Astrocyte of the cerebellum (primary cell): ENCODE measurements around the gene STPG4.
"Not testable (repeated sequence)": the region's sequence is repeated elsewhere in the genome, so short reads cannot be mapped to it uniquely, and the experiment has no call there.

Source experiments
- DNase-seq: peaks from one replicate; pipeline ENCODE4 v3.0.0-alpha.2; 2011; ENCODE audit warnings: low read depth
- H3K4me3 ChIP-seq: 2 replicates; pipeline ENCODE4 v1.5.1; 2011; ENCODE audit warnings: mild to moderate bottlenecking, low read depth, low read length, moderate library complexity
- in situ Hi-C: cut with HindIII; loops from 2 replicates; pipeline ENCODE4 v1.10.0; 2017; ENCODE audit warnings: low sequenced_read_pairs
- TF ChIP-seq, protein P1 (sequence below): IDR thresholded peaks from 2 replicates; pipeline ENCODE4 v1.5.1; 2012; ENCODE audit warnings: low read length, low read depth, moderate library complexity, mild to moderate bottlenecking; ENCODE audit errors: missing control alignments

The STPG4 gene

DNA sequence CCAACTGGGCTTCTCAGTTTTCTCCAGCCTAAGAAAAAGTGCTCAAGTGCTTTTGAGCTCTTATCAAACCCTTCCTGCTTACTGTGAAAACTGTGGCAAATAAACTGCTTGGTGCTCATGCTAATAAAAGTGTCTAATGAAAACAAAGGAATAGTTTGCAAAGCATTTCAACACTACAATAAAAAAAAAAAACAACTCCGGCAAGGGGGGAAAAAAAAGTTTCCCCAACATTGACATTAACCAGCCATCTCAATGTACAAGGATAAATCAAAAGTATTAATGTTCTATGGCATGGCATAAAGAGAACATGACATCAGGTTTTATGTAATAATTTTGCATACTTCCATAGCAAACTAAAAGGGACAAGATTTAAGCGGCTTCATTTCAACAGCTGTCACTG is 14.7 kb upstream of the STPG4 start:
- no peak for DNase-seq
- TF ChIP-seq, protein P1, sequence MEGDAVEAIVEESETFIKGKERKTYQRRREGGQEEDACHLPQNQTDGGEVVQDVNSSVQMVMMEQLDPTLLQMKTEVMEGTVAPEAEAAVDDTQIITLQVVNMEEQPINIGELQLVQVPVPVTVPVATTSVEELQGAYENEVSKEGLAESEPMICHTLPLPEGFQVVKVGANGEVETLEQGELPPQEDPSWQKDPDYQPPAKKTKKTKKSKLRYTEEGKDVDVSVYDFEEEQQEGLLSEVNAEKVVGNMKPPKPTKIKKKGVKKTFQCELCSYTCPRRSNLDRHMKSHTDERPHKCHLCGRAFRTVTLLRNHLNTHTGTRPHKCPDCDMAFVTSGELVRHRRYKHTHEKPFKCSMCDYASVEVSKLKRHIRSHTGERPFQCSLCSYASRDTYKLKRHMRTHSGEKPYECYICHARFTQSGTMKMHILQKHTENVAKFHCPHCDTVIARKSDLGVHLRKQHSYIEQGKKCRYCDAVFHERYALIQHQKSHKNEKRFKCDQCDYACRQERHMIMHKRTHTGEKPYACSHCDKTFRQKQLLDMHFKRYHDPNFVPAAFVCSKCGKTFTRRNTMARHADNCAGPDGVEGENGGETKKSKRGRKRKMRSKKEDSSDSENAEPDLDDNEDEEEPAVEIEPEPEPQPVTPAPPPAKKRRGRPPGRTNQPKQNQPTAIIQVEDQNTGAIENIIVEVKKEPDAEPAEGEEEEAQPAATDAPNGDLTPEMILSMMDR, result no peak
- no peak overlapping the region for H3K4me3 ChIP-seq
- in situ Hi-C loops, result loop anchor here (25.0 kb wide), 1 partner anchor 157 kb away; no protein-coding TSS in a partner anchor

DNA sequence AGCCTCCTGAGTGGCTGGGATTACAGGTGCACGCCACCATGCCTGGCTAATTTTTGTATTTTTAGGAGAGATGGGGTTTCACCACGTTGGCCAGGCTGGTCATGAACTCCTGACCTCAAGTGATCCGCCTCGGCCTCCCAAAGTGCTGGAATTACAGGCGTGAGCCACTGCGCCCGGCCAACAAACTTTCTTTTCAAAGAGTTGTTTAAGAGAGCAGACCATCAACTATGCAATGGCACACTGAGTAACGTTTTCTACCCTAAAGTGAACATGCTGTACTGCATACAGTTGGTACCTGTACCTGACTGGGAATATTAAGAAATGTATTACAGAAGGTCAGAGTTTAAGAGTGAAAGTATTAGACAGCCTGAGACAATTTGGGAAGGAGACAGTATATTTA is 13.8 kb upstream of the STPG4 start:
- in situ Hi-C loops, result loop anchor here (25.0 kb wide), 1 partner anchor 157 kb away; no protein-coding TSS in a partner anchor
- not testable (repeated sequence) for H3K4me3 ChIP-seq

DNA sequence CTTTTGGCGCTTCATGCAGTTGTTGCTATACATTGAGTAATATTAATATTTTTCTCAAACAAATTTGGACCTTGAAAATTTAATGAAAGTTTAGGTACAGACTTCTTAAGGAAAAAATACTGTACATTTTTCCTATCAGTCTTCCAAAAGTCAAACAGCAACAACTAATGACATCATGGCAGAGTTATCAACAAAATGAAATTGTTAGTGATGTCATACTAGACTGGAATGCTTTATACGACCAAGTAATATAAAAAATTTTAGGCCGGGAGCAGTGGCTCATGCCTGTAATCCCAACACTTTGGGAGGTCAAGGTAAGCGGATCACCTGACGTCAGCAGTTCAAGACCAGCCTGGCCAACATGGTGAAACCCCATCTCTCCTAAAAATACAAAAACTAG is 12.0 kb upstream of the STPG4 start:
- TF ChIP-seq, protein P1, result no peak
- no peak overlapping the region for H3K4me3 ChIP-seq
- in situ Hi-C loops, result loop anchor here (25.0 kb wide), 1 partner anchor 155 kb away; no protein-coding TSS in a partner anchor
- no peak for DNase-seq

More for the DNA sequence above, 13.8 kb upstream of the STPG4 start:
- not testable (repeated sequence) for DNase-seq

DNA sequence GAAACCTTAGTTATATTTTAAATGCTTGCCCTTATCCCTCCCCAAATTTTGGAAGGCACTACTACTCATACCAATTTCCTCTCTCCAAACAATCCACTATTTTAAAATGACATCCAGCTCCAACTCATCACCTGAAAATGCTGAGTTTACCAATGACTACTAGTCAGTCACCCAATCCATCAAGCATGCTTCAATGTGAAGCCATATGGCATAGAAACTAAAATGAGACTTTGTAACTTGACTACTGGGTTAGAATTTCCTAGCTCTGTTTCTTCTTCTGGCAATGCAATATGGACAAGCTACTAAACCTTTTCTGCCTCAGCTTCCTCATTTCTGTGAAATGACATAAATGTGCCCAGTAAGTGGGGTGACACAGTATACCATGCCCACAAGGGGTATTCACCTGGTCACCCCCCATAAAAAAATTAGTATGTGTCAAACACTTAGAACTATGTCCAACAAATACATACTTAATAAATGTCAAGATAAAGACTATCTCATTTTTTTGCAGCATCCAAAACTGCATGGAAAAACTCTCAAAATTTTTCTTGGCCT is 10.0 kb upstream of the STPG4 start:
- H3K4me3 ChIP-seq, result no peak overlapping the region
- TF ChIP-seq, protein P1, result no peak
- in situ Hi-C loops, result loop anchor here (25.0 kb wide), 1 partner anchor 153 kb away; no protein-coding TSS in a partner anchor
- DNase-seq, result no peak

- no peak for DNase-seq
- H3K4me3 ChIP-seq, result no peak overlapping the region
- TF ChIP-seq, protein P1, result no peak
- in situ Hi-C loops, result loop anchor here (25.0 kb wide), 1 partner anchor 150 kb away; no protein-coding TSS in a partner anchor
Measured at GRCh38 chr2:47162780-47163179, 7.7 kb upstream of the STPG4 start.

GRCh38 chr2:47161475-47161874 is 6.4 kb upstream of the STPG4 start:
- no peak for DNase-seq
- in situ Hi-C loops, result loop anchor here (25.0 kb wide), 1 partner anchor 149 kb away; no protein-coding TSS in a partner anchor
- TF ChIP-seq, protein P1, result no peak
- no peak overlapping the region for H3K4me3 ChIP-seq

DNA sequence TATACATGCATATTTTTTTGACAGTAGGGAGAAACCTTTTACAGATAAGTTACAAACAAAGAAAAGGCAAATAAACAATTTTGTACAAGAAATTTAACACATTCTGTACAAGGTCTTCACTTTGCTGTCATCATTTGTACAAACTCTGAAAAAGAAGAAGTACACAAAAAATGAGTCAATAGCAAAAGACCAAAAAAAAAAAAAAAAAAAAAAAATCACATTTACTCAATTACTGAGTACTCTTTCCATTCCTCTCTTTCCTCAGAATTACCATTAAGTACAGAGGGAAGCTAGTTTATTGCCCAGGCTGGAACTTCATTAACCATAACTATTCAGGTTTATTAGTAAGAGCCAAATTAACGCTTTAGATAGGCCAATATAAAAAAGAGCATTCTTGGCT is 5.6 kb upstream of the STPG4 start:
- H3K4me3 ChIP-seq, result no peak overlapping the region
- in situ Hi-C loops, result loop anchor here (25.0 kb wide), 1 partner anchor 148 kb away; no protein-coding TSS in a partner anchor
- DNase-seq, result no peak
- TF ChIP-seq, protein P1, result no peak
